ENCODE results near the gene PRLR.

Gene PRLR

GRCh38 chr5:35182486-35182885 lies 47.8 kb downstream of the PRLR start:
- H3K36me3 ChIP-seq (ENCODE audit: insufficient read depth, low read length): no peaks in the 10 kb centered on the region
- H3K27me3 ChIP-seq (ENCODE audit: insufficient read depth, low read length, poor library complexity): peaks cover 8% of the 10 kb centered on the region
- no peaks in the 10 kb centered on the region for H3K9me3 ChIP-seq (ENCODE audit: insufficient read depth, low read length, severe bottlenecking)
- no peak overlapping the region for H2AFZ ChIP-seq (ENCODE audit: low read depth, low read length)
- H3K4me1 ChIP-seq (ENCODE audit: insufficient read depth, low read length): no peaks in the 10 kb centered on the region
- H4K20me1 ChIP-seq (ENCODE audit: insufficient read depth, low read length): no peaks in the 10 kb centered on the region
- no peak for ATAC-seq (ENCODE audit: insufficient read depth, low read depth)
- no peaks in the 10 kb centered on the region for H3K79me2 ChIP-seq (ENCODE audit: insufficient read depth, low read length)
- no peak overlapping the region for H3K9ac ChIP-seq (ENCODE audit: low read depth, low read length)
- no peak overlapping the region for H3K4me2 ChIP-seq (ENCODE audit: insufficient read depth, low read length)
- TF ChIP-seq CTCF (IDR thresholded peaks at IDR 0.05; ENCODE audit: borderline replicate concordance, extremely low read depth, low read length, poor library complexity, severe bottlenecking) (no peak), EZH2 (IDR thresholded peaks at IDR 0.05; ENCODE audit: borderline replicate concordance, low read depth, low read length, severe bottlenecking) (no peak)
- H3K4me3 ChIP-seq (ENCODE audit: low read depth in 1 of 2, low read length in 2 of 2): no peak overlapping the region
- DNase-seq: no peak
- no peak overlapping the region for H3K27ac ChIP-seq (ENCODE audit: low read length)

- no peak overlapping the region for H2AFZ ChIP-seq (ENCODE audit: low read depth, low read length)
- no peak overlapping the region for H3K4me2 ChIP-seq (ENCODE audit: insufficient read depth, low read length)
- no peaks in the 10 kb centered on the region for H3K9me3 ChIP-seq (ENCODE audit: insufficient read depth, low read length, severe bottlenecking)
- no peaks in the 10 kb centered on the region for H4K20me1 ChIP-seq (ENCODE audit: insufficient read depth, low read length)
- no peaks in the 10 kb centered on the region for H3K27me3 ChIP-seq (ENCODE audit: insufficient read depth, low read length, poor library complexity)
- H3K27ac ChIP-seq (ENCODE audit: low read length): no peak overlapping the region
- TF ChIP-seq EZH2 (IDR thresholded peaks at IDR 0.05; ENCODE audit: borderline replicate concordance, low read depth, low read length, severe bottlenecking) (no peak), CTCF (IDR thresholded peaks at IDR 0.05; ENCODE audit: borderline replicate concordance, extremely low read depth, low read length, poor library complexity, severe bottlenecking) (no peak)
- H3K4me3 ChIP-seq (ENCODE audit: low read depth in 1 of 2, low read length in 2 of 2): no peak overlapping the region
- H3K79me2 ChIP-seq (ENCODE audit: insufficient read depth, low read length): no peaks in the 10 kb centered on the region
- H3K36me3 ChIP-seq (ENCODE audit: insufficient read depth, low read length): no peaks in the 10 kb centered on the region
- no peaks in the 10 kb centered on the region for H3K4me1 ChIP-seq (ENCODE audit: insufficient read depth, low read length)
- H3K9ac ChIP-seq (ENCODE audit: low read depth, low read length): no peak overlapping the region
- DNase-seq: no peak
- no peak for ATAC-seq (ENCODE audit: insufficient read depth, low read depth)
Observed at GRCh38 chr5:35180046-35180445, 50.2 kb downstream of the PRLR start.

- DNase-seq: no peak
- no peaks in the 10 kb centered on the region for H3K36me3 ChIP-seq (ENCODE audit: insufficient read depth, low read length)
- H3K27me3 ChIP-seq (ENCODE audit: insufficient read depth, low read length, poor library complexity): no peaks in the 10 kb centered on the region
- H3K79me2 ChIP-seq (ENCODE audit: insufficient read depth, low read length): no peaks in the 10 kb centered on the region
- no peak overlapping the region for H3K4me3 ChIP-seq (ENCODE audit: low read depth in 1 of 2, low read length in 2 of 2)
- no peak overlapping the region for H3K4me2 ChIP-seq (ENCODE audit: insufficient read depth, low read length)
- H3K9me3 ChIP-seq (ENCODE audit: insufficient read depth, low read length, severe bottlenecking): no peaks in the 10 kb centered on the region
- no peak overlapping the region for H3K27ac ChIP-seq (ENCODE audit: low read length)
- no peak overlapping the region for H2AFZ ChIP-seq (ENCODE audit: low read depth, low read length)
- H3K9ac ChIP-seq (ENCODE audit: low read depth, low read length): no peak overlapping the region
- TF ChIP-seq CTCF (IDR thresholded peaks at IDR 0.05; ENCODE audit: borderline replicate concordance, extremely low read depth, low read length, poor library complexity, severe bottlenecking) (no peak), EZH2 (IDR thresholded peaks at IDR 0.05; ENCODE audit: borderline replicate concordance, low read depth, low read length, severe bottlenecking) (no peak)
- no peak for ATAC-seq (ENCODE audit: insufficient read depth, low read depth)
- no peaks in the 10 kb centered on the region for H4K20me1 ChIP-seq (ENCODE audit: insufficient read depth, low read length)
- H3K4me1 ChIP-seq (ENCODE audit: insufficient read depth, low read length): no peaks in the 10 kb centered on the region
Observed at GRCh38 chr5:35177783-35178182, 52.5 kb downstream of the PRLR start.

- Histone ChIP-seq H3K79me2 (ENCODE audit: insufficient read depth, low read length) (no peaks in the 10 kb centered on the region), H3K9ac (ENCODE audit: low read depth, low read length) (no peak overlapping the region), H3K4me3 (ENCODE audit: low read depth in 1 of 2, low read length in 2 of 2) (no peak overlapping the region), H3K27me3 (ENCODE audit: insufficient read depth, low read length, poor library complexity) (peaks cover 2% of the 10 kb centered on the region), H3K27ac (ENCODE audit: low read length) (no peak overlapping the region), H2AFZ (ENCODE audit: low read depth, low read length) (no peak overlapping the region), H3K4me2 (ENCODE audit: insufficient read depth, low read length) (no peak overlapping the region), H3K9me3 (ENCODE audit: insufficient read depth, low read length, severe bottlenecking) (no peaks in the 10 kb centered on the region), H4K20me1 (ENCODE audit: insufficient read depth, low read length) (no peaks in the 10 kb centered on the region), H3K4me1 (ENCODE audit: insufficient read depth, low read length) (no peaks in the 10 kb centered on the region), H3K36me3 (ENCODE audit: insufficient read depth, low read length) (no peaks in the 10 kb centered on the region)
- DNase-seq: no peak
- no peak for TF ChIP-seq EZH2 (IDR thresholded peaks at IDR 0.05; ENCODE audit: borderline replicate concordance, low read depth, low read length, severe bottlenecking)
- TF ChIP-seq CTCF (IDR thresholded peaks at IDR 0.05; ENCODE audit: borderline replicate concordance, extremely low read depth, low read length, poor library complexity, severe bottlenecking): no peak
- no peak for ATAC-seq (ENCODE audit: insufficient read depth, low read depth)
Observed at GRCh38 chr5:35172533-35172932, 57.8 kb downstream of the PRLR start.
